A673 (cell line): ENCODE data around the gene STAG1. TPM values are rescaled to one million over a fixed set of nuclear protein-coding genes. Genes with fewer than 3 reads are reported as not detected.

ENCODE experiments used
- BruUV-seq: library from RNA; stranded (reverse); fragments of 400-500 nt; replicated peaks from 2 replicates; lab custom pipeline; 2021; lab: Mats Ljungman, UMichigan
- CTCF ChIA-PET: fragments of 300-600 bp; sonication (Branson Sonifier 250); formaldehyde crosslinking; loops from one replicate; lab custom pipeline; 2022; ENCODE audit warnings: antibody characterized with exemption; lab: Charles Lee
- POLR2A ChIA-PET: fragments of 300-600 bp; sonication (Branson Sonifier 250); formaldehyde crosslinking; loops from one replicate; lab custom pipeline; 2022; ENCODE audit warnings: antibody characterized with exemption; ENCODE audit not compliant: low non-redundant PET; lab: Charles Lee
- DNase-seq: peaks from one replicate; pipeline ENCODE4 v3.0.0-alpha.2; 2015; ENCODE audit warnings: low spot score
- H3K27ac ChIP-seq: fragments of 200-600 bp; sonication (generic); 2 replicates; pipeline ENCODE4 v1.5.1; 2016; ENCODE audit warnings: mixed run types, low read depth, mild to moderate bottlenecking, mixed read lengths, antibody characterized with exemption, low read length; ENCODE audit not compliant: poor library complexity, severe bottlenecking
- H3K27me3 ChIP-seq: fragments of 200-600 bp; sonication (generic); replicated peaks from 2 replicates; pipeline ENCODE4 v1.6.1; 2017; ENCODE audit warnings: mixed run types, low read depth, mild to moderate bottlenecking, mixed read lengths, antibody characterized with exemption, low read length; ENCODE audit not compliant: insufficient read depth, poor library complexity
- H3K36me3 ChIP-seq: fragments of 200-600 bp; sonication (generic); 2 replicates; pipeline ENCODE4 v1.6.1; 2016; ENCODE audit warnings: mixed run types, mild to moderate bottlenecking, mixed read lengths, antibody characterized with exemption, low read length; ENCODE audit not compliant: insufficient read depth, poor library complexity, severe bottlenecking
- H3K4me1 ChIP-seq: fragments of 200-600 bp; sonication (generic); 2 replicates; pipeline ENCODE4 v1.6.1; 2017; ENCODE audit warnings: mixed run types, mild to moderate bottlenecking, mixed read lengths, antibody characterized with exemption, low read length; ENCODE audit not compliant: insufficient read depth, poor library complexity, severe bottlenecking
- H3K4me3 ChIP-seq: fragments of 200-600 bp; sonication (generic); 2 replicates; pipeline ENCODE4 v1.5.1; 2016; ENCODE audit warnings: low read depth, mixed run types, mild to moderate bottlenecking, mixed read lengths, low read length; ENCODE audit not compliant: poor library complexity, severe bottlenecking
- H3K9me3 ChIP-seq: fragments of 200-600 bp; sonication (generic); 2 replicates; pipeline ENCODE4 v1.6.1; 2016; ENCODE audit warnings: mixed run types, low read depth, mild to moderate bottlenecking, mixed read lengths, antibody characterized with exemption, low read length; ENCODE audit not compliant: poor library complexity, severe bottlenecking
- EZH2 ChIP-seq: fragments of 200-600 bp; sonication (generic); IDR thresholded peaks from 2 replicates; pipeline ENCODE4 v1.6.1; 2017; ENCODE audit warnings: borderline replicate concordance, low read depth, mild to moderate bottlenecking, mixed read lengths, antibody characterized with exemption, low read length; ENCODE audit not compliant: poor library complexity, severe bottlenecking
- intact Hi-C: fragments of 100-400 bp; cut with micrococcal nuclease; formaldehyde crosslinking; loops from one replicate; pipeline ENCODE4 v1.10.0; 2022; ENCODE audit not compliant: unreplicated experiment
- total RNA-seq: library from RNA; stranded (reverse); gene quantifications from 2 replicates; pipeline ENCODE4 v1.2.3, GENCODE V29; 2021
- TF ChIP-seq, protein P1 (sequence below): fragments of 300-800, 200-600 bp; sonication (generic); conservative IDR thresholded peaks from 2 replicates; pipeline ENCODE4 v1.5.1; 2017; ENCODE audit warnings: low read depth, mild to moderate bottlenecking, antibody characterized with exemption, low read length, moderate library complexity, mixed read lengths

Gene STAG1
- total RNA-seq, 1 experiment from 2014 or later, result 47.4 TPM

DNA sequence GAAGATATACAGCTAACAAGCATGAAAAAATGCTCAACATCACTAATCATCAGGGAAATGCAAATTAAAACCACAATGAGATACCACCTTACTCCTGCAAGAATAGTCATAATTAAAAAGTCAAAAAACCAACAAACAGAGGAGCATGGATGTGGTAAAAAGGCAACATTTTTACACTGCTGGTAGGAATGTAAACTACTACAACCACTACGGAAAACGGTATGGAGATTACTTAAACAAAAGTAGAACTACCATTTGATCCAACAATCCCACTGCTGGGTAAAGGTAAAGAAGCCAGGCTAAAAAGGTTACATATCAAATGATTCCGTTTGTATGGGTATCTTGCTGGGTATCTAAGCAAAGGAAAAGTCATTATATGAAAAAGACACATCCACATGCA is 53.8 kb downstream of the STAG1 start:
- peaks cover 16% of the 10 kb centered on the region for H3K4me1 ChIP-seq
- H3K9me3 ChIP-seq, result no peaks in the 10 kb centered on the region
- no TSS peak for BruUV-seq
- POLR2A ChIA-PET, result interaction anchor here (0.7 kb wide), 1 partner anchor 131 kb away, joined by 3 read pairs; no protein-coding TSS in a partner anchor
- no peaks in the 10 kb centered on the region for H3K36me3 ChIP-seq
- no peak overlapping the region for H3K4me3 ChIP-seq
- no peak overlapping the region for H3K27ac ChIP-seq
- TF ChIP-seq, protein P1, sequence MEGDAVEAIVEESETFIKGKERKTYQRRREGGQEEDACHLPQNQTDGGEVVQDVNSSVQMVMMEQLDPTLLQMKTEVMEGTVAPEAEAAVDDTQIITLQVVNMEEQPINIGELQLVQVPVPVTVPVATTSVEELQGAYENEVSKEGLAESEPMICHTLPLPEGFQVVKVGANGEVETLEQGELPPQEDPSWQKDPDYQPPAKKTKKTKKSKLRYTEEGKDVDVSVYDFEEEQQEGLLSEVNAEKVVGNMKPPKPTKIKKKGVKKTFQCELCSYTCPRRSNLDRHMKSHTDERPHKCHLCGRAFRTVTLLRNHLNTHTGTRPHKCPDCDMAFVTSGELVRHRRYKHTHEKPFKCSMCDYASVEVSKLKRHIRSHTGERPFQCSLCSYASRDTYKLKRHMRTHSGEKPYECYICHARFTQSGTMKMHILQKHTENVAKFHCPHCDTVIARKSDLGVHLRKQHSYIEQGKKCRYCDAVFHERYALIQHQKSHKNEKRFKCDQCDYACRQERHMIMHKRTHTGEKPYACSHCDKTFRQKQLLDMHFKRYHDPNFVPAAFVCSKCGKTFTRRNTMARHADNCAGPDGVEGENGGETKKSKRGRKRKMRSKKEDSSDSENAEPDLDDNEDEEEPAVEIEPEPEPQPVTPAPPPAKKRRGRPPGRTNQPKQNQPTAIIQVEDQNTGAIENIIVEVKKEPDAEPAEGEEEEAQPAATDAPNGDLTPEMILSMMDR, result no peak
- TF ChIP-seq EZH2, result no peak
- intact Hi-C loops, result no loop called here
- no peaks in the 10 kb centered on the region for H3K27me3 ChIP-seq
- DNase-seq, result no peak
- CTCF ChIA-PET, result no interaction called here

DNA sequence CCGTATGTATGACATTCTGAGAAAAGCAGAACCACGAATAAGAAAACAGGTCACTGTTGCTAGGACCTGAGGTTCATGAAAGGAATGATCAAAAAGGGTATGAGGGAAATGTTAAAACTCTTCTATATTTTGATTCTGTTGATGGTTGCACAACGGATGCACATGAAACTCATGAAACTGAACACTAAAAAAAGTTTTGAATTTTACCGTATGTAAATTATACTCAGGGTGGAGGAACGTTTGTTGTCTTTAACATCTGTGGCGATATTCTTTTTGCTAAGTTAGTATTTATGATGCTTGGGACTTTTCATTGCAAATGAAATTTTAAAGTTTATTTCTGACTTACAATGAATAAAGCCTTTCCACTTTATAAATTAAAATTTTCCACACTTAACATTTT is 55.4 kb downstream of the STAG1 start:
- Histone ChIP-seq H3K36me3 (no peaks in the 10 kb centered on the region), H3K4me1 (peaks cover 16% of the 10 kb centered on the region), H3K9me3 (no peaks in the 10 kb centered on the region), H3K27me3 (no peaks in the 10 kb centered on the region), H3K4me3 (no peak overlapping the region), H3K27ac (no peak overlapping the region)
- ChIA-PET CTCF (no interaction called here), POLR2A (no interaction called here)
- no peak for DNase-seq
- TF ChIP-seq EZH2, result no peak
- TF ChIP-seq, protein P1, result no peak
- BruUV-seq, result no TSS peak
- intact Hi-C loops, result no loop called here

DNA sequence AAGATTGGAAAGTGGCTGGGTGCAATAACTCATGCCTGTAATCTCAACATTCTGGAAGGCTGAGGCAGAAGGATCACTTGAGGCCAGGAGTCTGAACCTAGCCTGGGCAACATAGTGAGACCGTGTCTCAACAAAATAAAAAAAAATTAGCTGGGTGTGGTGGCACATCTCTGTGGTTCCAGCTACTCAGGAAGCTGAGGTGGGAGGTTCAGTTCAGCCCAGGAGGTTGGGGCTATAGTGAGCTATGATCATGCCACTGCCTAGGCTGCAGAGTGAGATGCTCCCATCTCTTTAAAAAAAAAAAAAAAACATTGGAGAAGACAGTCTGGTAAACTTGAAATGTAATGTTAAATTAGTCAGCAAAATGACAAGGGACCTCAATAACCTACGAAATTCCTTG is 57.9 kb downstream of the STAG1 start:
- no peak overlapping the region for H3K4me3 ChIP-seq

More for the DNA sequence above, 57.9 kb downstream of the STAG1 start:
- H3K4me1 ChIP-seq, result peaks cover 16% of the 10 kb centered on the region
- H3K27ac ChIP-seq, result no peak overlapping the region
- intact Hi-C loops, result no loop called here
- H3K36me3 ChIP-seq, result no peaks in the 10 kb centered on the region
- H3K9me3 ChIP-seq, result no peaks in the 10 kb centered on the region
- DNase-seq, result no peak
- CTCF ChIA-PET, result no interaction called here
- BruUV-seq, result no TSS peak
- POLR2A ChIA-PET, result no interaction called here
- no peaks in the 10 kb centered on the region for H3K27me3 ChIP-seq
- TF ChIP-seq EZH2, result no peak
- TF ChIP-seq, protein P1, result no peak
